Coronary artery (tissue), 2 donors: ENCODE results near the gene KMT2A.

ENCODE experiments used
- DNase-seq: peaks from one replicate; pipeline ENCODE4 v3.0.0-alpha.2; 2017; ENCODE audit warnings: low spot score
- H3K27ac ChIP-seq, 2 donors: fragments of 200-600 bp; sonication (generic); one replicate each; pipeline ENCODE4 v1.5.1; 2016 to 2019
- H3K4me3 ChIP-seq: fragments of 200-600 bp; sonication (generic); 2 replicates; pipeline ENCODE4 v1.5.1; 2016; ENCODE audit warnings: mild to moderate bottlenecking, moderate library complexity
- TF ChIP-seq, protein P1 (sequence below): fragments of 200-600 bp; sonication (generic); IDR thresholded peaks from one replicate; pipeline ENCODE4 v1.5.1; 2019; ENCODE audit warnings: antibody characterized with exemption

Gene KMT2A

DNA sequence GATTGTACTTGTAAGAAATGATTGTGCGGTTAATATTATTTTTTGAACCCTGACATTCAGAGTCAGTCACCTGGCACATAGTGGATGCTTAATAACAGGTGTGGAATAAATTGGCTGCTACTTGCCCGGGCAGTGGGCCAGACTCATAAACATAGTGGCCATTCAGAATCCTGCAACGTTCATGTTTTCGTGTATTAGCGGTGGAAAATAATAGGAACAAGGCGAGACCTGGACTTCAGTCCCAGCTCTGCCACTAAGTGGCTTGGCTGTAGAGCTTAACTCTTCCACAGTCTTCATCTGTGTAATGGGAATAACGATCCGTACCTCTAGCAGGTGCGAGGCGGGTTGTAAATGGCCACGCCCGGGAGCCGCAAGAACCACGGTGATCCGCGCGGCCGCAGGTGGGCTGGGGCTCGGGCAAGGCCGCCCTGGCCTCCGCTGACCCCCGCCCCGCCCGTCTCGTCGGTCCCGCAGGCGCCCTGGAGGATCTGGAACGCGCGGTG is 93.9 kb downstream of the KMT2A start:
- peak overlapping the region; percentile 87 for H3K4me3 ChIP-seq
- TF ChIP-seq, protein P1, sequence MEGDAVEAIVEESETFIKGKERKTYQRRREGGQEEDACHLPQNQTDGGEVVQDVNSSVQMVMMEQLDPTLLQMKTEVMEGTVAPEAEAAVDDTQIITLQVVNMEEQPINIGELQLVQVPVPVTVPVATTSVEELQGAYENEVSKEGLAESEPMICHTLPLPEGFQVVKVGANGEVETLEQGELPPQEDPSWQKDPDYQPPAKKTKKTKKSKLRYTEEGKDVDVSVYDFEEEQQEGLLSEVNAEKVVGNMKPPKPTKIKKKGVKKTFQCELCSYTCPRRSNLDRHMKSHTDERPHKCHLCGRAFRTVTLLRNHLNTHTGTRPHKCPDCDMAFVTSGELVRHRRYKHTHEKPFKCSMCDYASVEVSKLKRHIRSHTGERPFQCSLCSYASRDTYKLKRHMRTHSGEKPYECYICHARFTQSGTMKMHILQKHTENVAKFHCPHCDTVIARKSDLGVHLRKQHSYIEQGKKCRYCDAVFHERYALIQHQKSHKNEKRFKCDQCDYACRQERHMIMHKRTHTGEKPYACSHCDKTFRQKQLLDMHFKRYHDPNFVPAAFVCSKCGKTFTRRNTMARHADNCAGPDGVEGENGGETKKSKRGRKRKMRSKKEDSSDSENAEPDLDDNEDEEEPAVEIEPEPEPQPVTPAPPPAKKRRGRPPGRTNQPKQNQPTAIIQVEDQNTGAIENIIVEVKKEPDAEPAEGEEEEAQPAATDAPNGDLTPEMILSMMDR, result no peak
- DNase-seq, result no peak
- peak overlapping the region; percentile 47 to 85 for H3K27ac ChIP-seq

GRCh38 chr11:118530683-118531596 is 94.6 kb downstream of the KMT2A start, which contains the start of gene TMEM25:
Gene TMEM25 (plus strand): TSS chr11:118531192. CDS start chr11:118531802, 610 bp downstream.
- peak within 1 kb of the TSS; percentile 87 for H3K4me3 ChIP-seq
- TF ChIP-seq, protein P1, result no peak
- no peak for DNase-seq
- peak within 1 kb of the TSS; percentile 47 to 85 for H3K27ac ChIP-seq

- DNase-seq, result peak; percentile 66
- peak overlapping the region in 1 of 2 donors; percentile 85 for H3K27ac ChIP-seq
- H3K4me3 ChIP-seq, result peak overlapping the region; percentile 87
- TF ChIP-seq, protein P1, result no peak
Measured at GRCh38 chr11:118531597-118532084, 95.3 kb downstream of the KMT2A start.

- TF ChIP-seq, protein P1, result no peak
- H3K27ac ChIP-seq, result peak overlapping the region in 1 of 2 donors; percentile 85
- peak; percentile 70 for DNase-seq
- H3K4me3 ChIP-seq, result no peak overlapping the region
Measured at GRCh38 chr11:118532091-118532490, 95.8 kb downstream of the KMT2A start.

DNA sequence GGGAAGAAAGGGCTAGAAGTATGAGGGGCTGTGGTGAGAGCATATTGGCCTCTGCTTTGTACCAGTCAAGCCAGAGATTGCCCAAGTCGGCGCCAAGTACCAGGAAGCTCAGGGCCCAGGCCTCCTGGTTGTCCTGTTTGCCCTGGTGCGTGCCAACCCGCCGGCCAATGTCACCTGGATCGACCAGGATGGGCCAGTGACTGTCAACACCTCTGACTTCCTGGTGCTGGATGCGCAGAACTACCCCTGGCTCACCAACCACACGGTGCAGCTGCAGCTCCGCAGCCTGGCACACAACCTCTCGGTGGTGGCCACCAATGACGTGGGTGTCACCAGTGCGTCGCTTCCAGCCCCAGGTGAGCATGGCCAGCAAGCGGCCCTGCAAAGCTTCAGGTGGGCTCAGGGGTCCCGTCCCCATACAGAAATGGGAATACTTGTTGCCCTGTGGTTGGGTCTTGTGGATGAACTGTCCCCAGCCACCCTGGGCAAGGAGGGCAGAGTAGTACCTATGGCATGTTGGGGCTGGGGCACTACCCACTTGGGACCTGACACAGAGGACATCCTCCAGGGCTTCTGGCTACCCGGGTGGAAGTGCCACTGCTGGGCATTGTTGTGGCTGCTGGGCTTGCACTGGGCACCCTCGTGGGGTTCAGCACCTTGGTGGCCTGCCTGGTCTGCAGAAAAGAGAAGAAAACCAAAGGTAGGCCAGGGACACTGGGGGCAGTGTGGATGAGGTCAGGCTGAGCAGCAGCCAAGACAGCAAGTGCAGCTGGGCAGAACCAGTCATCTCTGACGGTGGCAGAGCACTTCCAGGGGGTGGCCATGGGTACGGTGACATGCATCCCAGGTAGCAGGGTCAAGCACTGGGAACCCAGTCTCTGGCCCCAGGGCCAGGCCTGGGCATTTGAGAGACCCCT is 96.8 kb downstream of the KMT2A start:
- H3K4me3 ChIP-seq, result no peak overlapping the region
- TF ChIP-seq, protein P1, result no peak
- H3K27ac ChIP-seq, result no peak overlapping the region
- DNase-seq, result no peak

- DNase-seq, result peak; percentile 62
- Histone ChIP-seq H3K27ac (no peak overlapping the region), H3K4me3 (no peak overlapping the region)
- TF ChIP-seq, protein P1, result no peak
Measured at GRCh38 chr11:118533769-118534729, 97.8 kb downstream of the KMT2A start.
